T47D (cell line): Measurements from ENCODE around the gene HELZ.
"Not testable (repeated sequence)": the region's sequence is repeated elsewhere in the genome, so short reads cannot be mapped to it uniquely, and the experiment has no call there.

ENCODE experiments used
- DNase-seq, 2 experiments: peaks; one replicate each; pipeline versions ENCODE4 v3.0.0 to v3.0.0-alpha.2; 2011 to 2012; ENCODE audit warnings: low read depth in 1 of 2, low spot score in 1 of 2
- JUND ChIP-seq: IDR thresholded peaks from 2 replicates; pipeline ENCODE4 v1.6.1; 2012; ENCODE audit warnings: low read depth
- in situ Hi-C: cut with HindIII; loops from 2 replicates; pipeline ENCODE4 v1.10.0; 2016; ENCODE audit warnings: low sequenced_read_pairs, low pct_unique_long_range_greater_than_20kb

Gene HELZ

DNA sequence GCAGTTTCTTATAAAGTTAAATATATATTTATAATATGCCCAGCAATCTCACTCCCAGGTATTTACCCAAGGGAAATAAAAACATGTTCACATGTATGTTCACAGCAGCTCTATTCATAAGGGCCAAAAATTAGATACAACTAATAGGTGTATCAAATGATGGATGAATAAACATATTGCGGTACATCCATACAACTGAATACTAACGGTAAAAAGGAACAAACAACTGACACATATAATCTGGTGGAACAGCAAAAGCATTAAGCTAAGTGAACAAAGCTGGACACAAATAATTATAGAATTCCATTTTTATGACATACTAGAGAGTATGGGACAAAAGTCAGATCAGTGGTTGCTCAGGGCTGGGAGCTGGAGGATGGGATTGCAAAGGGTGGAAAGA, 125.9 kb downstream of the HELZ start:
- TF ChIP-seq JUND, result no peak
- in situ Hi-C loops, result no loop called here
- no peak for DNase-seq

DNA sequence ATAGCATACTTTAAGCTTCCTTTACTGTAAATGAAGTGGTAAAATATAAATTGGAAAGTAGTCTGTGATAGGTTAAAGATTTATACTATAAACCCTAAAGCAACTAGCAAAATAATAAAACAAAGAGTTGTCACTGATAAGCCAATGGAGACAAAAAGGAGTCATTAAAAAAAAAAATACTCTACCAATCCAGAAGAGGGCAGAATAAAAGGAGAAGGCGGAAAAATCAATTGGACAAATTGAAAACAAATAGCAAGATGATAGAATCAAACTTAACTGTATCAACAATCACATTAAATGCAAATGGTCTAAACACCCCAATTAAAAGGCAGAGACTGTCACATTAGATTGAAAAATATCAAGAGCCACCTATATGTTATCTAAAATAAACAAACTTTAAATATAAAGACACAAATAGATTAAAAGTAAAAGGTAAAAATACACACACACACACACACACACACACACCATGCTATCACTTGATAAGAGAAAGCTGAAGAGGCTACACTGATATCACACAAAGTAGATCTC, 128.9 kb downstream of the HELZ start:
- DNase-seq, result no peak
- no peak for TF ChIP-seq JUND
- in situ Hi-C loops, result no loop called here

DNA sequence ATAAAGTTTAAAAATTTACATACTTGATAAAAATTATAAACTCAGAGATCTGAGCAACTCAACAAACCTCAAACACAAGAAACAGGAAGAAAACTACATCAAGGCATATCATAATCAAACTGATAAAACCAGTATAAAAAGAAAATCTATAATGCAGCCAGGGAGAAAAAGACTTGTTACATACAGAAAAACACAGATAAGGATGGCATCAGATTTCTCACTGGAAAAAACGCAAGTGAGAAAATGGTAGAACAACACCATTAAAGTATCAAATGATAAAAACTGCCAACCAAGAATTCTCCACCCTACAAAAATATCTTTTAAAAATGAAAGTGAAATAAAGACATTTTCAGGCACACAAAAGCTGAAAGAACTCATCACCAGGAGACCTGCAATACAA, 129.6 kb downstream of the HELZ start:
- DNase-seq, result no peak
- no peak for TF ChIP-seq JUND
- in situ Hi-C loops, result no loop called here

GRCh38 chr17:67113486-67113885, 131.5 kb downstream of the HELZ start:
- no peak for TF ChIP-seq JUND
- DNase-seq, result no peak
- in situ Hi-C loops, result no loop called here

DNA sequence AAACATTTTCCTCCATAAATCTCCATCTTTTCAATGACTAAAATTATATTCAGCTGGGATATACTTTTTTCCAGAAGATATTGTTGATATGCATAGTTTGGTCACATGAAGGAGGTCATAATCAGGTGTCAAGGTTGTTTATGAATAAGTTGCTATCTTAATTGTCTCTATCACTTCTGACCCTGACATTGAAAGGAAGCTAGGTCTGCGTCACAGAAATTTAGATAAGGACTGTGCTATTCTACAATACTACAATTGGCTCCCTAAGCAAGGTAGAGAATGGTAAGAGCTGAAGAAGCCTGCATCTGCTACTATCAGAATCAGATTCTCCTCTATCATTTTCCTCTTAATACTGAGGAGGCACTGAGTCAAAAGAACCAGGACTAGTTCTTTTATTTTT, 133.2 kb downstream of the HELZ start:
- in situ Hi-C loops, result no loop called here
- TF ChIP-seq JUND, result no peak

DNA sequence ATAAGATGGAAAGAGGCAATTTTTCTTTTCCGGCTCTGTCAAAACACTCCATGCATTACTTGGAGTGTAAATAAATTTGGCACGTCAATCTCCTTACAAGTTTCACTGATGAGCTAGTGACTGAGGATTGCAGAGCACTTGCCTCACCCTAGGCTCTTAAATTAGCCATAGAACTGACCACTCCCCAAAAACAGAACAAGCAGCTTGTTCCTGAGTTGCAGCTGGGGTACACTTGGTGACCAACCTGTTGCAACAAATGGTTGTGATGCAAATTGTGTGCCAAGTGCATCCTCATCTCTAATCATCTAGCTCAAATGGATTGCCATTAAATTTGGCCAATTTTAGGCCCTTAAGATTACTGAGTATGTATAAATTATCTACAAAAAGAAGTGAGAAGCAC, 133.7 kb downstream of the HELZ start:
- no peak for DNase-seq
- in situ Hi-C loops, result no loop called here
- no peak for TF ChIP-seq JUND

More for the DNA sequence above, 133.2 kb downstream of the HELZ start:
- no peak for DNase-seq

DNA sequence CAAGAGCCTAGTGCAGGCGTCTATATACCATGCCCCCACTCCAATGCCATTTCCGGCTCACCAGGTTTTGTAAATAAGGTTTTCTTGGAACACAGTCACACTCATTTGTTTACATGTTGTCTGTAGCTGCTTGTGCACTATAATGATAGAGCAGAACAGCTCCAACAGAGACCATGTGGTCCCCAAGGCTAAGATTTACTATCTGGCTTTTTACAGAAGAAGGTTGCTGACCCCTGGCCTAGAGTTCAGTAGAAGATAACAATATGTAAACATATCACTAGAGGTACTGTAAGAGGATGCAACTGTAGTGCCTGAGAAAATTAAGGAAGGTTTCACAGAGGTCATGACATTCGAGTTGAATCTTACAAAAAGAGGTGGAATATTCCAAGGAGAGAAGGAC, 134.4 kb downstream of the HELZ start:
- no peak for DNase-seq
- TF ChIP-seq JUND, result no peak
- in situ Hi-C loops, result no loop called here

DNA sequence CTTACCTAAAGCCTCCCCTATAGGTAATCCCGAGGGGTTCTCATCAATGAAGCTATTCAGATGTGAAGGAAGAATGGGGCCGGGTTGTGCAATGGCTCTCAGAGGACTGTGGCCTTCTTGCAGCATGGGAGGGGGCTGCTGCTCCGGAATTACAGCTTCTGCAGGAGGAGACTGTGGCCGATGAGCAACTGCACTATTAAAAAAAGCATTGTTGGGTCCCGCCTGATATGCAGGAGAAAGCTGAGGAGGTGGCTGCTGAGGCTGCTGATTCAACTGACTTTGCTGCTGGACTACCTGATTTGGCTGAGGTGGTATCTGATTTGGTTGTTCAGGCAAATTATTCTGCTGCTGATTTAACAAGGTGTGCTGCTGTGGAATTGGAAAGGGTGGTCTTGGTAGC, 135.9 kb downstream of the HELZ start:
- in situ Hi-C loops, result no loop called here
- TF ChIP-seq JUND, result no peak
- DNase-seq, result no peak

DNA sequence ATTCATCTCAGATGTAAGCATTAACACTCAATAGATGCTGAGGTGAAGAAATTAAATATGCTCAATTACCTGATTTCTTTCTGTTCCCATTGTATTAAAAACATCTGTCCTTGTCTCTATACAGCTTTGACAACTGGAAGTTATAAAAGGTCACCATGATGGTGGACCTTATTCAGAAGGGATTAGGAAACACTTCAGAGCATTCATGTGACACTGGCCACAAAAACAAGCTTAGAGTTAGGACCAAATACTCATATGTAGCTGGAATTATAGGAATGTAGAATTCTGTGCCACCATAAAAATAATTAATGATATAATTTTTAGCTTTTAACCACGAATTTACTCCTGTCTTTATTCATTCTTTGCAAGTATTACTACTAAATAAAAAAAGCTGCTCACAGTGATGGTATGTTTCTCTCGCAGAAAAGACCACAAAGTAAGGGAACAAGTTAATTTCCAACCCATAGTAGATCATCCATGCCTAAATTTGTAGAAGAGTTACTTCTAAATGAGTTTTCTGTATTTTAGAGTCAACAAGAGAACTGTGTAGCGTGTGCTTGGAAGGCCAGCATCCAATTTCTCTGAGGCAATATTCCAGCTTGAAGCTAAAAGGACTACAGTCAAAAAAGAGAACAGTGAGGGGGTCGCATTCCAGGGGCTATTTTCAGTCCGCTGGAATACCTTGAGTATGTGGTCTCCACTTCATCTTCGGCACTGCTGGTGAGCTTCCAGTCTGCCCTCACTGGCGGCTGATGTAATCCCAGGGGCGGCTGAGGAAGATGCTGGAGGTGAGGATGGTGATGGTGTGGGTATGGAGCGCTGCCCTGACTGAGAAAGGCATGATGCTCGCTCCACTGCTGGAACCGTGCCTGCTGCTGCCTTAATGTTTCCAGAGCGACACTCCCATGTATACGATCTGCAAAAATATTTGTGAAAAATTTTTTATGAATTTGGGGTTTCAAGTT, 136.9 kb downstream of the HELZ start:
- TF ChIP-seq JUND, result no peak
- DNase-seq, result no peak
- in situ Hi-C loops, result no loop called here

DNA sequence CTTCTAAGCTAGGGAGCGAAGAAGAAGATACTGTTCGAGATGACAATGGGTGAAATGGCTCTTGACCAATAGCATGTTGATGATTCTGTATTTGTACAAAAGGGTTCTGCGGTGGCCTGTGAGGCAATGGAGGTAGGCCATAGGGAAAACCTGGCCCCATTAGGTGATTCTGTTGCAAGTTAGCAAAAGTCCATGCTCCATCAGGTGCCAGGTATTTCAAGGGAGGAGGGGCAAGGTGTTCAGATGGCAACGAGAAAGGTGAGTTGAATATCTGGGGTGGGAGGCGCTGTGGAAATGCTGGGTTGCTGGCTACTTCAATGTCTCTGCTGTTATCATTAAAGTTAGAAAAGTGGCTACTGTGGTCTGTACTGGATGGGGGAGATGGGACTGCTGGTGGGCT, 137.8 kb downstream of the HELZ start:
- no peak for TF ChIP-seq JUND
- in situ Hi-C loops, result no loop called here
- DNase-seq, result no peak

- TF ChIP-seq JUND, result no peak
- DNase-seq, result no peak
- in situ Hi-C loops, result no loop called here
These were observed 139.8 kb downstream of the HELZ start for GRCh38 chr17:67105213-67105612.

- in situ Hi-C loops, DNase-seq: not testable (repeated sequence)
These were observed 140.4 kb downstream of the HELZ start for GRCh38 chr17:67104641-67105040.

- in situ Hi-C loops, result no loop called here
- no peak for TF ChIP-seq JUND
- no peak for DNase-seq
These were observed 147.0 kb downstream of the HELZ start for GRCh38 chr17:67098006-67098405.
